Astrocyte (in vitro differentiated cells and primary cell): ENCODE measurements around the gene RNF214.

ENCODE experiments used
- CTCF ChIP-seq: IDR thresholded peaks from 2 replicates; pipeline ENCODE4 v1.5.1; 2011; ENCODE audit warnings: low read depth, mild to moderate bottlenecking, inconsistent platforms, low read length, moderate library complexity; ENCODE audit not compliant: insufficient read depth
- EZH2 ChIP-seq: IDR thresholded peaks from 2 replicates; pipeline ENCODE4 v1.6.1; 2012; ENCODE audit warnings: mild to moderate bottlenecking, low read length, inconsistent platforms; ENCODE audit not compliant: insufficient read depth

DNA sequence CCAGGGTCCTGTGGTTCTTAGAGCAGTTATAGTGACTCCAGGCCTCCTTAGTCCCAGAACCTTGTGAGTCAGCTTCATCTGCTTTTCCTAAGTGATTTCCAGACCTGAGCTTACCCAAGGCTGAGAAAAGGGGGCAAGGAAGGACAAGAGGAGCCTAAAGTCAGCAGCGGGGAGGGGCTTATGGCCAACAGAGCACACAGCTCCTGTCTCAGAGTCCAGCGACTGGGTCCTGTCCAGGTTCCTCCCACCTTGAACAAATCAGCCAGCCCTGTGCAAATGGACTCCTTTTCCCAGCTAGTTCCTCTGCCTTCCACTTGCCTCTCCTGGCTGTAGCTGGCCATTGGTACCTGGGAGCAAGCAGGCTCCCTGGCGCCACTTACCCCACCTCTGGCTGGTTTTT, 72.7 kb downstream of the RNF214 start:
- TF ChIP-seq CTCF (no peak), EZH2 (no peak)
